ENCODE results near the gene ABCG1.

Gene ABCG1

GRCh38 chr21:42282715-42283114, 63.8 kb downstream of the ABCG1 start:
- no peak overlapping the region for H3K4me3 ChIP-seq (ENCODE audit: low read length)
- TF ChIP-seq, protein P1, sequence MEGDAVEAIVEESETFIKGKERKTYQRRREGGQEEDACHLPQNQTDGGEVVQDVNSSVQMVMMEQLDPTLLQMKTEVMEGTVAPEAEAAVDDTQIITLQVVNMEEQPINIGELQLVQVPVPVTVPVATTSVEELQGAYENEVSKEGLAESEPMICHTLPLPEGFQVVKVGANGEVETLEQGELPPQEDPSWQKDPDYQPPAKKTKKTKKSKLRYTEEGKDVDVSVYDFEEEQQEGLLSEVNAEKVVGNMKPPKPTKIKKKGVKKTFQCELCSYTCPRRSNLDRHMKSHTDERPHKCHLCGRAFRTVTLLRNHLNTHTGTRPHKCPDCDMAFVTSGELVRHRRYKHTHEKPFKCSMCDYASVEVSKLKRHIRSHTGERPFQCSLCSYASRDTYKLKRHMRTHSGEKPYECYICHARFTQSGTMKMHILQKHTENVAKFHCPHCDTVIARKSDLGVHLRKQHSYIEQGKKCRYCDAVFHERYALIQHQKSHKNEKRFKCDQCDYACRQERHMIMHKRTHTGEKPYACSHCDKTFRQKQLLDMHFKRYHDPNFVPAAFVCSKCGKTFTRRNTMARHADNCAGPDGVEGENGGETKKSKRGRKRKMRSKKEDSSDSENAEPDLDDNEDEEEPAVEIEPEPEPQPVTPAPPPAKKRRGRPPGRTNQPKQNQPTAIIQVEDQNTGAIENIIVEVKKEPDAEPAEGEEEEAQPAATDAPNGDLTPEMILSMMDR (IDR thresholded peaks at IDR 0.05; ENCODE audit: insufficient read depth, low read depth, low read length, missing control alignments), result no peak
- DNase-seq (ENCODE audit: low read depth), result no peak

GRCh38 chr21:42285569-42286245, 66.8 kb downstream of the ABCG1 start:
- TF ChIP-seq, protein P1 (IDR thresholded peaks at IDR 0.05; ENCODE audit: insufficient read depth, low read depth, low read length, missing control alignments), result no peak
- DNase-seq (ENCODE audit: low read depth), result no peak
- H3K4me3 ChIP-seq (ENCODE audit: low read length), result no peak overlapping the region

DNA sequence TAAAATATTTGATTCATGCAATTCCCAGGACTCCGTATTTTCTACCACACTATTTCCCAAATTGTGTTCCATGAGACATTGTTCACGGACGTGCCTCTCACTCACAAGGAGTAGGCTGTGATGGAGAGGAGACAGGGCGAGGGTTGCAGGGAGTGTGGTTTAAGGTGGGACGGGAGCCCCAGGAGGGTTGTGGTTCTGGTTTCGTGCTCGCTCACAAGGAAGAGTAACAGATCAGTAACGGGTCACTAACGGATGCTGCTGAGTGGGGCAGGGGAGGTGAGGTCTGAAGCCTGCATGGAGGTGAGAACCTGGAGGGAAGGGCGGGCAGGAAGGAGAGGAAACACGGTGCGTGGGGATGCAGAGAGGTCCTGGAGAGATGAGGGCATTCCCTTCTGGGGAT, 67.5 kb downstream of the ABCG1 start:
- no peak for DNase-seq (ENCODE audit: low read depth)
- no peak overlapping the region for H3K4me3 ChIP-seq (ENCODE audit: low read length)
- TF ChIP-seq, protein P1 (IDR thresholded peaks at IDR 0.05; ENCODE audit: insufficient read depth, low read depth, low read length, missing control alignments), result no peak

DNA sequence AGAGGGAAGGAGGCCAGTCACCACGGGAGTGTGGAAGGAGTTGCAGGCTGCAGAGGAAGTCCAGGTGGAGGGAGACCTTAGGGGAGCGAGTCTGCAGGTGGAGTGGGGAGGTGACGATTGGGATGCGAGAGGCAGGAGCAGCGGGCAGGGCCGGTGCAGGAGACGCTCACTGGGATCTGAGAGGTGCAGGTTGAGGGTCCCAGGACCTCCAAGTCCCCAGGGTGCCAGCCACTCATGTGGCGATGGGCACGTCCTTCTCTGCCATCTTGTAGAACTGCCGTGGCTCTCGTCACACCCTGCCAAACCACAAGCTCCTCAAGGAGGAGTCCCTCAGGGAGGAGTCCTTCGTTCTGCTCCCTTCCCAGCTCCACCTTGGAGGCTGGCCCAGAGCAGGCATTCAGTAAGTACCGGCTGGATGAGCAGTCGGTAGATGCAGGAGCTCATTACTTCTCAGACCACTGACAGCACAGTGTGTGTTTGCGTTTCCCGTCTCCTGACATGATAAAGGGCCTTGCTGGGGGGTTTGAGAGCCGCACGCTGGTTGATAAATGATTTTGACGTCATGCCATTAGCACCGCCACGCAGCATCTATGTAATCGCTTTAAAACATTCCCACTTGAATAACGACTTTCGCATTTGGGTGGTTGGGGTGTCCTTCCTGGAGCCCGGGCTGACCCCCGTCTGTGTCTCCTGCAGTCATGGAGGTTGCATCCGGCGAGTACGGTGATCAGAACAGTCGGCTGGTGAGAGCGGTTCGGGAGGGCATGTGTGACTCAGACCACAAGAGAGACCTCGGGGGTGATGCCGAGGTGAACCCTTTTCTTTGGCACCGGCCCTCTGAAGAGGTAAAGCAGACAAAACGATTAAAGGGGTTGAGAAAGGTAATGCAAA, 68.5 kb downstream of the ABCG1 start:
- no peak for DNase-seq (ENCODE audit: low read depth)
- TF ChIP-seq, protein P1 (IDR thresholded peaks at IDR 0.05; ENCODE audit: insufficient read depth, low read depth, low read length, missing control alignments), result no peak
- H3K4me3 ChIP-seq (ENCODE audit: low read length), result no peak overlapping the region

GRCh38 chr21:42288962-42289361, 70.0 kb downstream of the ABCG1 start:
- DNase-seq (ENCODE audit: low read depth), result no peak
- H3K4me3 ChIP-seq (ENCODE audit: low read length), result no peak overlapping the region
- TF ChIP-seq, protein P1 (IDR thresholded peaks at IDR 0.05; ENCODE audit: insufficient read depth, low read depth, low read length, missing control alignments), result no peak

GRCh38 chr21:42289926-42290325, 71.0 kb downstream of the ABCG1 start:
- no peak for DNase-seq (ENCODE audit: low read depth)
- no peak overlapping the region for H3K4me3 ChIP-seq (ENCODE audit: low read length)
- TF ChIP-seq, protein P1 (IDR thresholded peaks at IDR 0.05; ENCODE audit: insufficient read depth, low read depth, low read length, missing control alignments), result no peak

Data from epithelial cell of esophagus (primary cell).